HG03175 (cell line): ENCODE data around the gene LIMS2.

Experiments used
- ATAC-seq: cut with Tn5 transposase; IDR thresholded peaks from one replicate; pipeline ENCODE4 v1.9.1; 2021; ENCODE audit warnings: mild to moderate bottlenecking, moderate library complexity; ENCODE audit not compliant: unreplicated experiment

LIMS2 gene

GRCh38 chr2:127678531-127678930, 3.2 kb upstream of the LIMS2 start:
- ATAC-seq: no peak

DNA sequence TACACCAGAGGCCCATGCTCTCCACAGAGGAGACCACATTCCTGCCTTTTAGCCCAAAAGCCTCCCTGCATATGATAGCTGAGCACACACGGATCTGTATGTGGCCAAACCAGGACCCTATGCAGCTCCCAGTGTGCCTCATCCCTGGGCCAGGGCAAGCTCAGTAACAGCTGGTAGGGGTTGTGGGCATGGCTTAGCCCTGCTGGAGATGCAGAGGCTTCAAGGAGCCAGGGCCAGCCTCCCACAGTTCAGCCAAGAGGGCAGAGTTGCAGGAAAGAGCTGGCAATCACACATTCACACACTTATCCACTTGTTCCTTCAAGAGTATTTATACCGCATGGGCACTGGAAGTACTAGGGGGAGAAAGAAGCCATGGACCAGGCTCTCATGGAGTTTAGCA, 1.6 kb upstream of the LIMS2 start:
- no peak for ATAC-seq

- no peak for ATAC-seq
Measured at GRCh38 chr2:127674241-127675209, 805 bp downstream of the LIMS2 start.

DNA sequence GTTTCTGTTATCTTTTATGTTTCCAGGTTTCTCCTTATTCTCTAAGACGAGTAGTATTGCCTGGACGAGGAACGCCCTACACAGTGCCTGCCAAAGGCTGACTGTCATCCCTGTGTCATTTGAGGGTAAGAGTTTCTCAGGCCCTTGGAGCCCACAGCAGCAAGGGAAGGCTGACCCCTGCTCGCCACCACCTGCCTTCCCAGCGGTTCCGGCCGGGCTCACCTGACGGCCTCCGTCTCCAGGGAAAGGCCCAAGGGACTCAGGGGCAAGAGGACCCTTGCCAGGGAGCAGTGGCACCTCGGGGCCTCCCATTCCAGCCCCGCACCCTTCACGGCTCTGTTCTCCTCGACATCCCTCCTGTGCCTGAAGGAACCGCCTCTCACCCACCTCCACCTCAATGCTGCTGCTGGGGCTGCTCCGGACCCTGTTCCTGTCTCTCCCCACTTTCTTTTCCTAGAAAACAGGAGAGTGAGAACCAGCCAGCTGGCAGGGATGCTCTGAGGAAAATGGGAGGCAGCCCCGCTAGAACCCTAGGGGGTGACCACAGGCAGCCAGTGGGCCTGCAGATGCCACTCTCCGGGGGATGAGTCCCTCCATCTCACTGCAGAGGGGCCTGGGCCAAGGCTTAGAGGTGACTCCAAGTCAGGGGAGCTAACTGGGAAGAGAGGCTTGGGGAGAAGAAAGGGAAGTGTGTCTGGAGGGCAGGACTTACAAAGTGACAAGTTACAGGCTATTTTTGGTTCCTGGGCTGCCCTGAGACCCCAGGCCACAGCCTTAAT, 1.9 kb downstream of the LIMS2 start:
- no peak for ATAC-seq

GRCh38 chr2:127672341-127673224, 2.7 kb downstream of the LIMS2 start:
- ATAC-seq: no peak

DNA sequence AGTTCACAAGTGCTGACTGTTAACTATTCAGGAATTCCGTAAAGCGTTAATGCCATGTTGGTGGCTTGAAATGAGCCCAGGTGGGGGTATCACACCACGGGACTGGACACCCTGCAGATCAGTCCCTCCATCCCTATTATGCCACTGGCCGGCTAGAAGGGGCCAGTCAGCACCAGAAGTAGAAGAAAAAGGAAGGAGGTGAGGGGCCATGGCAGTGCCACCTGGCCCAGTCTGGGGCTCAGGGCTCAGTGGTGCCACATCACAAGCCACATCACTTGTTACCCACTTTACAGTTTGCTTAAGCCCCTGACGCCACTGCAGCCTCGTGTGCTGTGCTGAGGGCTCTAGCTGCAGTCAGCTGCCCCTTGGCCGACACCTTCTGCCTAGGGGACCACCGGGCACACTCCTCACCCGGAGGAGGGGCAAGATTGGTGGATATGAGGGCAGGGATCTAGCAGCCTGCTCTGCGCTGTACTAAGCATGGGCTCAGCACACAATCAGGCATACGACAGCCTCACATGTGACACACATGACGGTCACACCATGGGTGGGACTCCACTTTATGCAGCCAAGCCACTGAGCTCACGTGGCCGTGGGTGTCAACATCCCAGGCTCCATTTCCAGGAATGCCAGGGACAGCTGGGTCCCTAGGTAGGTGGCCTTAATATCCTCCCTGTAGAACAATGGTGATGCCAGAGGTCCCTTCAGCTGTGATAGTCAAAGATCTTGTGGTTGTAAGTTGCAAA, 3.6 kb downstream of the LIMS2 start:
- no peak for ATAC-seq

GRCh38 chr2:127670957-127671290, 4.4 kb downstream of the LIMS2 start:
- ATAC-seq: no peak

DNA sequence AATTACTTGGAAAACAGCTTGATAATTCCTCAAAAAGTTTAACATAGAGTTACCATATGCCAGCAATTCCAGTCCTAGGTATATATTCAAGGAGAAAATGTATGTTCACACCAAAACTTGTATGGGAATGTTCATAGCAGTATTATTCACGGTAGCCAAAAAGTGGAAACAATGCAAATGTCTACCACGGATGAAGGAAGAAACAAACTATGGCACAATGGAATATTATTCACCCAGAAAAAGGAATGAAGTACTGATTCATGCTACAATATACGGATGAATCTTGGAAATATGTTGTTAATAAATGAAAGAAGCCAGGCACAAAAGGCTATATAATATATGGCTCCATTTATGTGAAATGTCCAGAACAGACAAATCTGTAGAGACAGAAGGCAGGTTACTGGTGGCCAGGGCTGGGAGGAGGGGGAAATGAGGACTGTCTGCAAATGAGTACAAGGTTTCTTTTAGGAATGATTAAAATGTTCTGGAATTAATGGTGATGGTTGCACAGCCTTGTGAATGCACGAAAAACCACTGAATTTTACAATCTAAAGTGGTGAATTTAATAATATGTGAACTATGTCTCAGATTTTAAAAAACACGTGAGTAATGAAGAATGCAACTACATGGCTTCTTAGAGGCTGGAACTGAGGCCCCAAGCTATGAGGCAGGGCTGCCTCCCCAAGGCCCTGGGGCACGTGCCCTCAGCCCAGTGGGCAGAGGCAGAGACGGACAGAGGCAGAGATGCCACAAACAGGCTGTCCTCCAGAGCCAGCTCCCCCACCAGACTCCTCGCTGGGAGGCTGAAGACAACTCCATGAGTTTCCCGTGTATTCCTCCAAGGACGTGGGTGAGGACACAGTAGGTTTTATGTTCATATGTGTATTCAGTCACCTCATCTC, 5.0 kb downstream of the LIMS2 start:
- no peak for ATAC-seq

- ATAC-seq: no peak
Measured at GRCh38 chr2:127669056-127669455, 6.3 kb downstream of the LIMS2 start.

DNA sequence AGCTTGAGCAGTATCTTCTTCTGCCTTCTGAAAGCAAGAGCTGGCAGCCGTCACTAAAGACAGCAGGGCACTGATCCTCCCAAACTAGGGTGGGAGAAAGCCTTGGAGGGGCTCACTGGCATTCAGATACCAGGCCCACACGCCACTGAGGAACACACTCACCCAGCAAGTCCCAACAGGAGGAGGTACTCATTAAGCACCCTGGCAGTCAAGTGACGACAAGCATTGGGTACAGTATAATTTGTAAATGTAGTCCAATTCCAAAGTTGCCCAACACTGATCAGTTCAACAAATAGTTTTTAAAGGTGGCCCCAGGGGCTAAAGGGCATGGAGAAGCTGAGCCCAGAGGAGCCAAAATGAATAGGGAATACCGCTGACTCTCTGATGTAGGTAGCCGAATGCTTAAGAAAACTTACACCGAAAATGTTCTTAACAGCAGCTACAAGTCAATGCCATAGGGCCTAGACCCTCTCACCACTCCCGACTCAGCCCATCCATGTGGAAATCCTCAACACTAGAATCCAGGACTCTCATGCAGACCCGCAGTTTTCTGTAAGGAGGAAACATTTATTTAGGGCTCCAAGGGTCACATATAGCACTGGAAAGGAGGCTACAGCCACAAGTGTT, 9.9 kb downstream of the LIMS2 start:
- ATAC-seq: no peak

- no peak for ATAC-seq
Measured at GRCh38 chr2:127664895-127665225, 10.5 kb downstream of the LIMS2 start.

GRCh38 chr2:127664065-127664894, 11.1 kb downstream of the LIMS2 start:
- no peak for ATAC-seq

GRCh38 chr2:127663566-127664064, 11.7 kb downstream of the LIMS2 start:
- ATAC-seq: no peak

DNA sequence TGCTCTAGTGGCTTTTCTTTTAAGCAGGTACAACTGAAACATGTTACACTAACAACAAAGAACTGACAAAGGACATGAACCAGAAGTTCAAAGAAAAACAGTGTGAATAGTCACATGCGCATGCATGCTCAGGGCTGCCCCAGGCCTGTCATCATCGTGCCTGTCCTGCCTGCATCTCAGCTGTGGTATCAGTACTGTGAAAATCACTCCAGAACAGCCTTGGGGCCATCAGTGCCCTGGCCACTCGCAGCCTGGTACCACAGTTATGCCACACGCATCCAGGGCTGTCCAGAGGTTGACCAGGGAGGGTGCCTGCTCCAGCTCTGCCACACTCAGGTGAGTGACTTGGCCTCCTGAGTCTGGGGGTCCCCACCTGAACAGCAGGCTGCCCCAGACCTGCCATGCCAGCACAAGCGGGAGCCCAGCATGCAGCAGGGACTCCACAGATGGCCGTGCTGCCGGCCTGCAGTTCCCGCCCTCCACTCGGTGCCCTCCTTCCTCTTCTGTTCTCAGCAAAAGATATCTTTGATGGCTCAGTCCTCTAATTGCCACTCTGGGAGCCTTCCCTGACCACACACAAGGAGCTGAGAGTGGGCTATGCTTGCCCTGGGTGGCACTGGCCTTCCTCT, 12.3 kb downstream of the LIMS2 start:
- no peak for ATAC-seq

- no peak for ATAC-seq
Measured at GRCh38 chr2:127661949-127662510, 13.3 kb downstream of the LIMS2 start.

GRCh38 chr2:127661072-127661649, 14.2 kb downstream of the LIMS2 start:
- ATAC-seq: no peak

- ATAC-seq: no peak
Measured at GRCh38 chr2:127660291-127660578, 15.1 kb downstream of the LIMS2 start.
